ENCODE measurements around the gene TDRD10.

DNA sequence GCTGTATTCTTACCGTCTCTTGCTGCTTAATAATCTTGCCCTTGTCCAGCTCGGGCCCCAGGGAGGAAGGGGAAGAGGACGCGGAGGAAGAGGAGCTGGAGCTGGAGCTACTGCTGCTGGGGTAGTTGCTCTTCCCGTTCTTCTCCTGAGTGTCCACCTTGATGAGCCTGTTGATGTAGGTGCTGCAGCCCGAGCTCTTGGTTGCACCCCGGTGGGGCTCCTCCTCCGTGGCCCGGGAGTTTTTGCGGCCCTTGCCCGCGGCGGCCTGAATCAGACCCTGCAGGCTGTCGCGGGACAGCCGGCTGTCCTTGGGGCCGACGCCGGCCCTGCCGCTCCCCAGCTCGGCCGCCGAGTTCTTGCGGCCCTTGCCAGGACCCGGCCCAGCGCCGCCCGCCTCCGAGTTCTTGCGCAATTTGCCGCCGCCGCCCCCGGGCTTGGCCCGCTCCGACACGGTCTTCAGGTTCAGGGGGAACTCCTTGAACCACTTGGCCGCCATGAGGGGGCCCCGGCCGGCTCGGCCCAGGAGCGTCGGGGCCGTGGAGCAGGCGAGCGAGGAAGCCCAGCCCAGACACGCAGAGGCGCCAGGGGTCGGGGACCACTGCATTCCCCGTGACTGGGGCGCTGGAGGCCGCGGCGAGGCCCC lies 475 bp upstream of the TDRD10 start:
- TF ChIP-seq, protein P1, sequence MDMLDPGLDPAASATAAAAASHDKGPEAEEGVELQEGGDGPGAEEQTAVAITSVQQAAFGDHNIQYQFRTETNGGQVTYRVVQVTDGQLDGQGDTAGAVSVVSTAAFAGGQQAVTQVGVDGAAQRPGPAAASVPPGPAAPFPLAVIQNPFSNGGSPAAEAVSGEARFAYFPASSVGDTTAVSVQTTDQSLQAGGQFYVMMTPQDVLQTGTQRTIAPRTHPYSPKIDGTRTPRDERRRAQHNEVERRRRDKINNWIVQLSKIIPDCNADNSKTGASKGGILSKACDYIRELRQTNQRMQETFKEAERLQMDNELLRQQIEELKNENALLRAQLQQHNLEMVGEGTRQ (IDR thresholded peaks at IDR 0.05; ENCODE audit: low read length), result no peak
- no peak for TF ChIP-seq BCL11A (IDR thresholded peaks at IDR 0.05; ENCODE audit: low read depth in 2 of 2, low read length in 2 of 2)
- TF ChIP-seq FOSL1 (IDR thresholded peaks at IDR 0.05; ENCODE audit: insufficient read depth, low read depth, low read length), result no peak
- no peak for TF ChIP-seq CTCF (IDR thresholded peaks at IDR 0.05; ENCODE audit: control extremely low read depth in 1 of 3, insufficient read depth in 1 of 3, low read depth in 1 of 3, low read length in 3 of 3)
- TF ChIP-seq SP1 (IDR thresholded peaks at IDR 0.05; ENCODE audit: low read depth, low read length), result no peak

Data from H1 (cell line).